Ramos (cell line): ENCODE results near the gene PHLDB1.

Experiments used
- in situ Hi-C: fragments of 300-500 bp; cut with MboI; formaldehyde crosslinking; loops from one replicate; pipeline ENCODE4 v1.14.3; 2022; ENCODE audit warnings: low sequenced_read_pairs; ENCODE audit not compliant: unreplicated experiment

Gene PHLDB1

GRCh38 chr11:118705111-118705741 is 97.8 kb downstream of the PHLDB1 start:
- in situ Hi-C loops = no loop called here

GRCh38 chr11:118705791-118706545 is 98.6 kb downstream of the PHLDB1 start:
- in situ Hi-C loops = no loop called here

DNA sequence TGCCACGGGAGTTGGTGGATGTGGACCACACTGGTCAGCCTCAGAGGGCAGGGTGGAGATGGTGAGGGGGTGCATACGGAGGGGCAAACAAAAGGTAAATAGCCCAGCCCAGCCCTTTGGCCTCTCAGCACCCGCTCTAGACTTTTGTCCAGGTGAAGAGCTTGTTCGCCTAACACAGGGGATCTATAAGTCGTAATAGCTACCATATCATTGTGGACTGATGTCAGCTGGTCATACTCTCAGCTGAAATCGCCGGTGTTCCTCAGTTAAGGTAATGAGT is 99.1 kb downstream of the PHLDB1 start:
- in situ Hi-C loops = no loop called here
